Activated naive CD8-positive, alpha-beta T cell treated with anti-CD3 and anti-CD28 coated beads, Interleukin-2, amount 10 ng/mL, durations not matched to agents 7 days and 5 days (primary cell): ENCODE data around the gene RSAD2. TPM values are rescaled to one million over a fixed set of nuclear protein-coding genes. Genes with fewer than 3 reads are reported as not detected.
"Not testable (repeated sequence)": the region's sequence is repeated elsewhere in the genome, so short reads cannot be mapped to it uniquely, and the experiment has no call there.

Source experiments
- ATAC-seq: fragments of 150-1000 bp; cut with Tn5 transposase; one replicate; pipeline ENCODE4 v1.10.0; 2021; ENCODE audit warnings: low read depth, moderate library complexity
- POLR2A ChIA-PET: fragments of 350-600 bp; sonication (Branson Sonifier 250); formaldehyde crosslinking; loops from one replicate; lab custom pipeline; 2021; ENCODE audit warnings: antibody characterized with exemption; lab: Charles Lee
- DNase-seq: peaks from one replicate; pipeline ENCODE4 v3.0.0; 2021
- H3K27ac Mint-ChIP-seq: one replicate; pipeline ENCODE4 v1.8.0; 2022; ENCODE audit warnings: mild to moderate bottlenecking, mixed read lengths
- H3K27me3 Mint-ChIP-seq: one replicate; pipeline ENCODE4 v1.8.0; 2022; ENCODE audit warnings: mild to moderate bottlenecking, moderate library complexity, mixed read lengths
- H3K36me3 Mint-ChIP-seq: one replicate; pipeline ENCODE4 v1.8.0; 2021; ENCODE audit warnings: mild to moderate bottlenecking, mixed read lengths
- H3K4me1 Mint-ChIP-seq: one replicate; pipeline ENCODE4 v1.8.0; 2021; ENCODE audit warnings: mixed read lengths
- H3K4me3 Mint-ChIP-seq: one replicate; pipeline ENCODE4 v1.8.0; 2022; ENCODE audit warnings: mild to moderate bottlenecking, moderate library complexity, mixed read lengths
- H3K9me3 Mint-ChIP-seq: one replicate; pipeline ENCODE4 v1.8.0; 2021; ENCODE audit warnings: mixed read lengths
- total RNA-seq, 2 experiments: library from RNA; stranded (reverse); gene quantifications; one replicate each; pipeline ENCODE4 v1.2.3, GENCODE V29; 2021

Gene RSAD2
- total RNA-seq, 2 experiments from 2014 or later, result 104 to 105 TPM

DNA sequence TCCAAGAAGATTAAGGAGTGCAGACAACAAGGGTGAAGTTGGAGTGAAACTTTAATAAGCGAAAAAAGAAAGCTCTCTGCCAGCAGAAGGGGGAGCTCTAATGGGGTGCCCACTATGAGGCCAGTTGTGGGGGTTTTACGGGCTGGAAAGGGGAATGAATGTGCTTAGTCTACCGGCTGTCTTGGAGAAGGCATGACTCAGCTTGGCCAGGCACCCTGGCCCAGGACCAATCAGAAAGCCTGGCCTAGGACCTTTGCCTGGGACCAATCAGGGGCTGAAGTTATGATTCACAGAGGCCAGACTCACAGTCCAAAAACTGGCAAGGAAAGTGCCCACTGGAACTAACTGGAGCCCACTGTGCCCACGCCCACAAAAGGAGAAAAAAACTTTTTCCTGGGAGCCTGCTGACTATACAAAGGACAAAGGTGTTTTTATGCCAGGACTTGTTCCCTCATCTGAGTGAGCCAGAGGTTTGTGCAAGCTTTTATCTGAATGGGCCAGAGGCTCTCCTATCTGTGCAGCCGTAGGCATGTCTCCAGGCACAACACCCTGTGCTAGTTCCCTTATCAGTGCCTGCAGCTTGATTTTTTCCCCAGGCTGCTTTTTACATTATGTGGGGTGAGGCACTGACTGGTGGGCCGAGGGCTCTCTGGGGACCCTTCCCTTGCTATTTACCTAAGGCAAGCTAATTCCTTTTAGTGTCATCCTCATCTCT is 30.5 kb upstream of the RSAD2 start:
- Mint-ChIP-seq H3K9me3 (peaks cover 17% of the 10 kb centered on the region), H3K27ac (peak overlapping the region; percentile 38), H3K4me3 (no peak overlapping the region), H3K27me3 (no peaks in the 10 kb centered on the region), H3K36me3 (peaks cover 88% of the 10 kb centered on the region), H3K4me1 (peaks cover 33% of the 10 kb centered on the region)
- POLR2A ChIA-PET, result interaction anchor here (1.8 to 2.7 kb wide), 4 partner anchors 10 to 31 kb away, joined by 5 to 29 read pairs (median 8); partner anchors contain the start of genes CMPK2 and RSAD2
- ATAC-seq, result no peak
- DNase-seq, result no peak

DNA sequence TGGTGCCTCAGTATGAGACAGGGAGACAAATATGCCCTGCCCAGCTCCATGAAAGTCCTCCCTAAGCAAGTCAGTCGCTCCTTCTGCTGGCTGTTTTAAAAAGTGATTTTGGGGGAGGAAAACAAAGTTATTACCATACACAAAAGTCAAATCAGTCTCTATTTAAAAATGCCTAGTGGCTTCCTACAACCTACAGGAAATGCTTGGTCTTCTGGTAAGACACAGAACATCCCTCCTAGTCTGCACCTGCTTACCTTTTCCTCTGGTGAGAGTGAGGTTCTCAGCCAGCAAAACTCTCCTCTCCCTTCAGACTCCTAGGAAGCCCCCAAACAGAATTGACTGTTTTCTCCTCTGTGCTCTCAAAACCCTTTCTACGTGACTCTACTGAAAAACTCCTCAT is 25.4 kb upstream of the RSAD2 start:
- ATAC-seq (peak; percentile 62), DNase-seq (no peak)
- Mint-ChIP-seq H3K4me1 (peaks cover 69% of the 10 kb centered on the region), H3K9me3 (peaks cover 7% of the 10 kb centered on the region), H3K27me3 (no peaks in the 10 kb centered on the region), H3K4me3 (peak overlapping the region; percentile 5), H3K36me3 (peaks cover 81% of the 10 kb centered on the region), H3K27ac (peak overlapping the region; percentile 79)
- POLR2A ChIA-PET, result interaction anchor here (1.4 kb wide), 1 partner anchor 26 kb away, joined by 5 read pairs; the partner anchor contains the start of gene RSAD2

DNA sequence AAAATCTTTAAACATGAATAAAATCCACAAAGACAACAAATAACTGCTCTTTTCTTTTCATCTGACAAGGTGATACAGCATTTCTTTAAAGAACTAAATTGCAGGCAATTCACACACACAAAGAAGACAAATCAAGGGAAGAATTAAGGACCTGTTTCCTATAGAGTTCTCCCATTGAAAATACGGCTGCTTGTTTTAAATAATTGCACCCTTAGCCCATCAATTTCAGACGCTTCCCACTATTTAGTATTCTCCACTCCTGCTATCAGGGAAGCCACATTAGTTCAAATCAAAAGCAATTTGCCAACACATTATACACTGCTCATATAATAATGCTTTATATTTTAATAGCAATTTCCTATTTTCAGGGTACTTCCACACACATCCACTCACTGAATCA is 23.2 kb upstream of the RSAD2 start:
- H3K9me3 Mint-ChIP-seq, result peaks cover 2% of the 10 kb centered on the region
- peaks cover 86% of the 10 kb centered on the region for H3K36me3 Mint-ChIP-seq
- ATAC-seq (no peak), DNase-seq (no peak)
- H3K27ac Mint-ChIP-seq, result no peak overlapping the region
- POLR2A ChIA-PET, result interaction anchor here (1.0 to 1.2 kb wide), 3 partner anchors 8 to 23 kb away, joined by 3 to 4 read pairs (median 4); partner anchors contain the start of genes CMPK2 and RSAD2
- H3K4me3 Mint-ChIP-seq, result no peak overlapping the region
- H3K27me3 Mint-ChIP-seq, result no peaks in the 10 kb centered on the region
- peaks cover 68% of the 10 kb centered on the region for H3K4me1 Mint-ChIP-seq

DNA sequence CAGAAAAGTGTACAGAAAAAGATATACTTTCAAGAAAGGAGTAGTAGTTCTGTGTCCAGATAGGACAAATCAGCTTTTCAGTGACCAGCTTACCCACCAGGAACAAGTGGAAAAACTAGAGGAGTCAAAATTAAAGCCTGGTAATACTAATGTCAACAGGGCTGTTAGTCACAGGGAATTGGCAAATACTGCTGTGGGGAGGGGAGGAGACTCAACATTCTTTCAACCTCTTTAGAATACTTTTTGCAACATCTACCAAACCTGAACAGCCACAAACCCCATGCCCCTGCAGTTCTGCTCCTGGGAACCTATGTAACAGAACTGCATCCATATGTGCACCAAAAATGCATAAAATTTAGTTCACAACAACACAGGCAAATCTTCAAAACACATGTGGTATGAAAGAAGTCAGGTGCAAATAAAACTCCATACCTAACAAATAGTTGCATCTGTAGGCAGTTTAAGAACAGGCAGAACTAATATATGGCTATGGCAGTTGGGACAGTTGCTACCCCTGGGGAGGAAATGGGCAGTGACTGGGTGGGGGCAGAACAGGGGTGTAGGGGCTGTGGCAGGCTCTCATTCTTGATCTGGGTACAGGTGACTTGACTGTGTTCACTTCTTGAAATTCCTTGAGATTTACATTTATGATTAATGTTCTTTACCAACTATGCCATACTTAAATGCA is 21.6 kb upstream of the RSAD2 start:
- peaks cover 69% of the 10 kb centered on the region for H3K4me1 Mint-ChIP-seq
- POLR2A ChIA-PET, result interaction anchor here (0.9 to 1.3 kb wide), 3 partner anchors 9 to 22 kb away, joined by 3 to 4 read pairs (median 3); partner anchors contain the start of genes CMPK2 and RSAD2

DNA sequence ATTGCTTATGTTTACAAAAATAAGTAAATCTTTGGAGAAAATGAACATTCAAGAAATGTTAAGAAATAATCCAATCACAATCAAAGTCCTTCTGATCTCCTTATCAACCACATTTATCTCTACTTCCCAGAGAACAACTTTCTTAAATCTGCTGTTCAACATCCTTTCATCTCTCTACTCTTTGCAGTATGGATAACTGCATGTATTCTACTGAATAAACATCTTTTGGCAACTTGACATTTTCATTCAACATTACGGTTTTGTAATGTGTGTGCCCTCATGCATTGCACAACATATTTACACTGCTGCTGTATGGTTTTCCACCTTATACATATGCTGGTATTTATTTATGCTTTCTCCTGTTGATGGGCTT is 21.0 kb upstream of the RSAD2 start:
- no peak for ATAC-seq
- DNase-seq, result no peak
- Mint-ChIP-seq H3K4me3 (peak overlapping the region; percentile 7), H3K36me3 (peaks cover 86% of the 10 kb centered on the region), H3K4me1 (peaks cover 70% of the 10 kb centered on the region), H3K27ac (peak overlapping the region; percentile 17), H3K9me3 (peaks cover 14% of the 10 kb centered on the region), H3K27me3 (no peaks in the 10 kb centered on the region)
- POLR2A ChIA-PET, result interaction anchor here (0.9 to 1.3 kb wide), 4 partner anchors 9 to 21 kb away, joined by 3 to 5 read pairs (median 4); partner anchors contain the start of genes CMPK2 and RSAD2

More for the DNA sequence above, 21.6 kb upstream of the RSAD2 start:
- Mint-ChIP-seq H3K4me3 (peak overlapping the region; percentile 12), H3K27ac (peak overlapping the region; percentile 60), H3K9me3 (peaks cover 9% of the 10 kb centered on the region), H3K36me3 (peaks cover 86% of the 10 kb centered on the region), H3K27me3 (no peaks in the 10 kb centered on the region)
- no peak for ATAC-seq
- DNase-seq, result no peak

DNA sequence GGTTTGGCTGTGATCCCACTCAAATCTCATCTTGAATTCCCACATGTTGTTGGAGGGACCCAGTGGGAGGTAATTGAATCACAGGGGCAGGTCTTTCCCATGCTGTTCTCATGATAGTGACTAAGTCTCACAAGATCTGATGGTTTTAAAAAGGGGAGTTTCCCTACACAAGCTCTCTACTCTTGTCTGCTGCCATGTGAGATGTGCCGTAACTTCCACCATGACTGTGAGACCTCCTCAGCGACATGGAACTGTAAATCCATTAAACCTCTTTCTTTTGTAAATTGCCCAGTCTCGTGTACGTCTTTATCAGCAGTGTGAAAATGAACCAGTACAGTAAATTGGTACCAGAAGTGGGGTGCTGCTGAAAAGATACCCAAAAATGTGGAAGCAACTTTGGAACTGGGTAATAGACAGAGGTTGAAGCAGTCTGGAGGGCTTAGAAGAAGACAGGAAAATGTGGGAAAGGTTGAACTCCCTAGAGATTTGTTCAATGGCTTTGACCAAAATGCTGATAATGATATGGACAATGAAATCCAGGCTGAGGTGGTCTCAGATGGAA is 19.0 kb upstream of the RSAD2 start:
- POLR2A ChIA-PET, result interaction anchor here (1.3 to 1.4 kb wide), 2 partner anchors 13 to 20 kb away, joined by 3 to 4 read pairs; partner anchors contain the start of gene RSAD2
- Mint-ChIP-seq H3K4me1 (peaks cover 75% of the 10 kb centered on the region), H3K4me3 (peak overlapping the region; percentile 65), H3K27ac (peak overlapping the region; percentile 78), H3K9me3 (peaks cover 16% of the 10 kb centered on the region), H3K36me3 (peaks cover 93% of the 10 kb centered on the region)
- not testable (repeated sequence) for H3K27me3 Mint-ChIP-seq, ATAC-seq, DNase-seq

DNA sequence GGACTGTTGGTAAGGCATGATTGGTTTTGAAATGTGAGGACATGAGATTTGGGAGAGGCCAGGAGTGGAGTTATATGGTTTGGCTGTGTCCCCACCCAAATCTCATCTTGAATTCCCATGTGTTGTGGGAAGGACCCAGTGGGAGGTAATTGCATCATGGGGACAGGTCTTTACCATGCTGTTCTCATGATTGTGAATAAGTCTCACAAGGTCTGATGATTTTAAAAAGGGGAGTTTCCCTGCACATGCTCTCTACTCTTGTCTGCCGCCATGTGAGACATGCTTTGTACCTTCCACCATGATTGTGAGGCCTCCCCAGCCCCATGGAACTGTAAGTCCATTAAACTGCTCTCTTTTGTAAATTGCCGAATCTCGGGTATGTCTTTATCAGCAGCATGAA is 17.3 kb upstream of the RSAD2 start:
- H3K9me3 Mint-ChIP-seq, result peaks cover 16% of the 10 kb centered on the region
- no peak for ATAC-seq
- POLR2A ChIA-PET, result interaction anchor here (2.9 kb wide), 1 partner anchor 19 kb away, joined by 39 read pairs; the partner anchor contains the start of gene RSAD2
- peaks cover 92% of the 10 kb centered on the region for H3K36me3 Mint-ChIP-seq
- H3K4me3 Mint-ChIP-seq, result peak overlapping the region; percentile 48
- H3K4me1 Mint-ChIP-seq, result peaks cover 70% of the 10 kb centered on the region
- H3K27me3 Mint-ChIP-seq, result no peaks in the 10 kb centered on the region
- no peak for DNase-seq
- peak overlapping the region; percentile 80 for H3K27ac Mint-ChIP-seq

DNA sequence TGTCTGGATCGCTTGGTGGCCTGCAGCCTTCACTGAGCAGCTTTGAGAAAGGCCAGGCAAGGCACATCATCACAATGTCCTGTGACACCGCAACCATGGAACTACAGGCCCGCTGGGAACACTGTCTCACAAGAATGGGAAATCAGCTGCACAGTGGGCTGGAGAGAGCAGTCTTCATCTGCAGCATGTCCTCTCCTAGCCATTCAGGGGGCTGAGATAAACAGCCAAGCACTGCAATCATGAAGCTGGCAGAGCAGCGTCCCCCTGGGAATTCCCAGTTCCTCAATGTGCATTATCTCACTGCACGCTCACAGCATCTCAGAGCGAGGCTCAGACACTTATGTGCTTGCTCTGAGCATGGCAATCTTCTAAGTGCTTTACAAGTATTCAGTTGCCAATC is 13.8 kb upstream of the RSAD2 start:
- Mint-ChIP-seq H3K4me3 (peak overlapping the region; percentile 95), H3K27ac (peak overlapping the region; percentile 91), H3K36me3 (peaks cover 63% of the 10 kb centered on the region), H3K27me3 (no peaks in the 10 kb centered on the region), H3K9me3 (peaks cover 15% of the 10 kb centered on the region), H3K4me1 (peaks cover 59% of the 10 kb centered on the region)
- ATAC-seq (no peak), DNase-seq (no peak)
- POLR2A ChIA-PET, result interaction anchor here (0.7 to 7.5 kb wide), 7 partner anchors 15 to 1818 kb away, joined by 3 to 557 read pairs (median 5); partner anchors contain the start of genes ID2 and RSAD2

DNA sequence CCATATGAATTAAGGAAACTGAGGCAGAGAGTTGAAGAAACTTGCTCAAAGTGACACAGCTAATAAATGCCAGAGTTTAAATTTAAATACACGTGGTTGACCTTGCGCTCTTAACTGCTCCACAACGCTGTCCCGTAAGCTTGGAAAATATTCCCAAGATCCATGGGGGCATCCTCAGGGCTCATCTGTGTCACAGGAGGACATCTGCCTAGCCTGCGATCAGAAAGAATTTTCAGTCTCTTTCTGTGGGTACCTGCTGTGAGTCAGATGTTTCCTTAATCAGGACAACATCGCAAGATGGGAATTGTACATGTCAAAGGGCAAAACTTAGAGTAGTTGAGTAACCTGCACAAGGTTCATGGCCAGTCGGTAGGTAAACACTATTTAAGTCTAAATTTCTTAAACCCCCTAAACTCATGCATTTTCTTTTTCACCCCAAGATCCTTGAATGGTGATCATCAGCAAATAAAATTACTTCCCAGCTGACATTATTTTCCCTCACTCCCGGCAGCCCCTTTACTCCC is 13.3 kb upstream of the RSAD2 start:
- peak overlapping the region; percentile 95 for H3K4me3 Mint-ChIP-seq

DNA sequence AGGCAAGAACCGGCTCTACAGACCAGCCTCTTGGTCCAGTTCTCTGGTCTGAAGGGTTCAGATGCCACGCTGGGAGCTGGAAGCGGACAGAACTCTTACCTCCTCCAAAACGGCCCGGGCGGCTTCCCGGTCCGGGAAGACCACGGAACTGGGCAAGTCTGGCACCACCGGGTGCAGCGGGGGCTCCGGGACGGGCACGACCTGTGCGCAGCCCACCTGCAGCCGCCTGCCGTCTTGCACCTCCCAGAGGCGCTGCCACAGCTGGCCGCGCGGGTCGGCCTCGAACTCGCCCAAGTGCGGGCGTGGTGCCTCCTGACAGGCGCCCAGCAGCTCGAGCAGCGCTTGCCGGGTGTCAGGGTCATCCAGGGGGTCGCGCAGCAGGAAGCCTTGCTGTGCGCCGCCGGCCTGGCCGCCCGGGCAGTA is 12.6 kb upstream of the RSAD2 start:
- peak overlapping the region; percentile 91 for H3K27ac Mint-ChIP-seq
- no peak for DNase-seq
- POLR2A ChIA-PET, result interaction anchor here (0.5 to 7.5 kb wide), 20 partner anchors 8 to 1817 kb away, joined by 3 to 557 read pairs (median 8); partner anchors contain the start of genes ID2, RNF144A and RSAD2
- no peak for ATAC-seq
- no peaks in the 10 kb centered on the region for H3K27me3 Mint-ChIP-seq
- H3K9me3 Mint-ChIP-seq, result peaks cover 16% of the 10 kb centered on the region
- H3K4me3 Mint-ChIP-seq, result peak overlapping the region; percentile 95
- H3K4me1 Mint-ChIP-seq, result peaks cover 61% of the 10 kb centered on the region
- H3K36me3 Mint-ChIP-seq, result peaks cover 60% of the 10 kb centered on the region

More for the DNA sequence above, 13.3 kb upstream of the RSAD2 start:
- ATAC-seq (no peak), DNase-seq (no peak)
- Mint-ChIP-seq H3K27me3 (no peaks in the 10 kb centered on the region), H3K27ac (peak overlapping the region; percentile 91), H3K9me3 (peaks cover 15% of the 10 kb centered on the region), H3K4me1 (peaks cover 60% of the 10 kb centered on the region), H3K36me3 (peaks cover 63% of the 10 kb centered on the region)
- POLR2A ChIA-PET, result interaction anchor here (0.7 to 7.5 kb wide), 14 partner anchors 7 to 1818 kb away, joined by 3 to 557 read pairs (median 9); partner anchors contain the start of genes ID2, RNF144A and RSAD2

DNA sequence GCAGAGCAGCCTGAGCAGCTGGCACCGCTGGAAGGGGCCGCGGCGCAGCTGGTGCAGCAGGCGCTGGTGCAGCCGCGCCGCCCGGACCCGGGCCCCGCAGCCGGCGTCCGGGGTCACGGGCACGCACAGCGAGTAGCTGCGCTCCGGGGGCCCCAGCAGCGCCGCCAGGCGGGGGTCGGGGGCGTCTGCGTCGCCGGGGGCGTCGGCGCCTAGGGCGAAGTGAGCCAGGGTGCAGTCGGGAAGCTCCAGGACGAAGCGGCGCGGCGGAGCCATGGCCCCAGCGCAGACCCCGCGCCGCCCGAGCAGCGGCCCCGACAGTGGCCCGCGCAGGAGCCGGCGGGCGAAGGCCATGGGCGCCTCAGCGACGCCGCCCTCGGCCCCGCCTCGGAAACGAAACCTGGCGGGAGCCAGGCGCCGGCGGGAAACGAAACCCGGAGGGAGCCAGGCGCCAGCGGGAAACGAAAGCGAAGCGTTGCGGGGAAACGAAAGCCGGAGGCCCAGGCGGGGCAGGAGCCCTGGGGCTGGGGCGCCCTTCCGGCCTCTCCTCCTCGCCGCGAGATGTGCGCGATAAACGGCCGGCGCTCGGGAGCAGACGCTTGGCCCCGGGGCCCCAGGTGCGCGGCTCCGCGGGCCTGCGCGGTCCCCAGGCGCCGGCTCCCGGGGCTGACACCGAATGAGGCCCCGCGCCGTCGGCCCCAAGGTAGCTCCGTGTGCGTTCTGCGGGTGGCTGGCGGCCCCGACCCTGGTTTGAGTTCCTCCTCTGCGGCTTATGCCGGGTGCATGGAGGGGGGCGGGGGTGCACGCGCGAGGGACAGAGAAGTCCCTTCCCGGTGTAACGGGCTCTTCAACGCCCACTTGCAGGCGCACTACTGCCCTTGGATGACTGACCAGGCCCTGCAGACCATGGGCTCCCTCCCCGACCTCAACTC is 12.0 kb upstream of the RSAD2 start, which contains the start of gene CMPK2:
Gene CMPK2 (minus strand): TSS at position 562 of the 929 bp plus-strand sequence. CDS start 211 bp downstream, at position 351.
- peaks cover 54% of the 10 kb centered on the region for H3K4me1 Mint-ChIP-seq

More for the DNA sequence above, 12.0 kb upstream of the RSAD2 start, which contains the start of gene CMPK2:
- peak within 1 kb of the TSS; percentile 98 for H3K4me3 Mint-ChIP-seq
- DNase-seq (peak; percentile 96), ATAC-seq (peak; percentile 83)
- peaks cover 11% of the 10 kb centered on the region for H3K9me3 Mint-ChIP-seq
- H3K27ac Mint-ChIP-seq, result peak within 1 kb of the TSS; percentile 100
- POLR2A ChIA-PET, result interaction anchor here (0.5 to 7.5 kb wide), 22 partner anchors 9 to 1816 kb away, joined by 3 to 557 read pairs (median 8); partner anchors contain the start of genes ID2, RNF144A and RSAD2
- H3K36me3 Mint-ChIP-seq, result peaks cover 55% of the 10 kb centered on the region
- no peaks in the 10 kb centered on the region for H3K27me3 Mint-ChIP-seq
